PC-9 (cell line): ENCODE measurements around the gene GNAQ.

ENCODE experiments used
- EZH2 ChIP-seq: fragments of 200-600 bp; sonication (generic); IDR thresholded peaks from 2 replicates; pipeline ENCODE4 v1.8.0; 2017; ENCODE audit warnings: antibody characterized with exemption, low read depth
- TF ChIP-seq, protein P1 (sequence below): fragments of 200-600 bp; sonication (generic); conservative IDR thresholded peaks from 2 replicates; pipeline ENCODE4 v1.6.1; 2017; ENCODE audit warnings: mixed run types, antibody characterized with exemption, mild to moderate bottlenecking, moderate library complexity

- TF ChIP-seq, protein P1, sequence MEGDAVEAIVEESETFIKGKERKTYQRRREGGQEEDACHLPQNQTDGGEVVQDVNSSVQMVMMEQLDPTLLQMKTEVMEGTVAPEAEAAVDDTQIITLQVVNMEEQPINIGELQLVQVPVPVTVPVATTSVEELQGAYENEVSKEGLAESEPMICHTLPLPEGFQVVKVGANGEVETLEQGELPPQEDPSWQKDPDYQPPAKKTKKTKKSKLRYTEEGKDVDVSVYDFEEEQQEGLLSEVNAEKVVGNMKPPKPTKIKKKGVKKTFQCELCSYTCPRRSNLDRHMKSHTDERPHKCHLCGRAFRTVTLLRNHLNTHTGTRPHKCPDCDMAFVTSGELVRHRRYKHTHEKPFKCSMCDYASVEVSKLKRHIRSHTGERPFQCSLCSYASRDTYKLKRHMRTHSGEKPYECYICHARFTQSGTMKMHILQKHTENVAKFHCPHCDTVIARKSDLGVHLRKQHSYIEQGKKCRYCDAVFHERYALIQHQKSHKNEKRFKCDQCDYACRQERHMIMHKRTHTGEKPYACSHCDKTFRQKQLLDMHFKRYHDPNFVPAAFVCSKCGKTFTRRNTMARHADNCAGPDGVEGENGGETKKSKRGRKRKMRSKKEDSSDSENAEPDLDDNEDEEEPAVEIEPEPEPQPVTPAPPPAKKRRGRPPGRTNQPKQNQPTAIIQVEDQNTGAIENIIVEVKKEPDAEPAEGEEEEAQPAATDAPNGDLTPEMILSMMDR: no peak
- TF ChIP-seq EZH2: no peak
Measured at GRCh38 chr9:77939149-77939668, 92.4 kb downstream of the GNAQ start.
